Osteocyte (in vitro differentiated cells): ENCODE data around the gene RABL6. TPM values are rescaled to one million over a fixed set of nuclear protein-coding genes. Genes with fewer than 3 reads are reported as not detected.
"Not testable (repeated sequence)": the region's sequence is repeated elsewhere in the genome, so short reads cannot be mapped to it uniquely, and the experiment has no call there.

Source experiments
- DNase-seq: peaks from one replicate; pipeline ENCODE4 v3.0.0; 2021; ENCODE audit warnings: mixed read lengths; ENCODE audit not compliant: unreplicated experiment; ENCODE audit errors: extremely low spot score
- H3K27ac Mint-ChIP-seq: one replicate; pipeline ENCODE4 v1.8.0; 2021; ENCODE audit warnings: mild to moderate bottlenecking, mixed read lengths; ENCODE audit not compliant: unreplicated experiment
- H3K27me3 Mint-ChIP-seq: one replicate; pipeline ENCODE4 v1.8.0; 2021; ENCODE audit warnings: mixed read lengths; ENCODE audit not compliant: unreplicated experiment
- H3K36me3 Mint-ChIP-seq: one replicate; pipeline ENCODE4 v1.8.0; 2021; ENCODE audit warnings: mixed read lengths; ENCODE audit not compliant: unreplicated experiment
- H3K4me1 Mint-ChIP-seq: one replicate; pipeline ENCODE4 v1.8.0; 2021; ENCODE audit warnings: mixed read lengths; ENCODE audit not compliant: unreplicated experiment
- H3K4me3 Mint-ChIP-seq: one replicate; pipeline ENCODE4 v1.8.0; 2021; ENCODE audit warnings: mild to moderate bottlenecking, moderate library complexity, mixed read lengths; ENCODE audit not compliant: unreplicated experiment
- H3K9me3 Mint-ChIP-seq: one replicate; pipeline ENCODE4 v1.8.0; 2021; ENCODE audit warnings: mixed read lengths; ENCODE audit not compliant: unreplicated experiment
- CTCF ChIP-seq: fragments of 200-600 bp; sonication (generic); IDR thresholded peaks from 2 replicates; pipeline ENCODE4 v1.5.0; 2021; ENCODE audit warnings: antibody characterized with exemption, mild to moderate bottlenecking, moderate library complexity
- total RNA-seq: library from RNA; stranded (reverse); gene quantifications from 2 replicates; pipeline ENCODE4 v1.2.1, GENCODE V29; 2021

The RABL6 gene
- total RNA-seq, 1 donor from 2014 or later = 84.7 TPM

GRCh38 chr9:136794281-136794999 is 13.3 kb upstream of the RABL6 start:
- Mint-ChIP-seq H3K9me3 (no peaks in the 10 kb centered on the region), H3K27me3 (peaks cover 6% of the 10 kb centered on the region), H3K27ac (no peak overlapping the region), H3K4me3 (no peak overlapping the region), H3K4me1 (peaks cover 24% of the 10 kb centered on the region), H3K36me3 (no peaks in the 10 kb centered on the region)
- DNase-seq = no peak
- TF ChIP-seq CTCF = no peak

- H3K27me3 Mint-ChIP-seq = peaks cover 6% of the 10 kb centered on the region
- H3K36me3 Mint-ChIP-seq = no peaks in the 10 kb centered on the region
- H3K27ac Mint-ChIP-seq = no peak overlapping the region
- peaks cover 22% of the 10 kb centered on the region for H3K4me1 Mint-ChIP-seq
- no peak for DNase-seq
- no peak overlapping the region for H3K4me3 Mint-ChIP-seq
- H3K9me3 Mint-ChIP-seq = no peaks in the 10 kb centered on the region
- TF ChIP-seq CTCF = no peak
Measured at GRCh38 chr9:136795000-136795348, 12.8 kb upstream of the RABL6 start.

GRCh38 chr9:136796238-136796774 is 11.4 kb upstream of the RABL6 start, which contains the start of gene CCDC183:
Gene CCDC183 (plus strand): TSS chr9:136796338. CDS start chr9:136796398, 60 bp downstream.
- no peak within 1 kb of the TSS for H3K27ac Mint-ChIP-seq
- TF ChIP-seq CTCF = no peak
- no peak for DNase-seq
- H3K27me3 Mint-ChIP-seq = peaks cover 12% of the 10 kb centered on the region
- no peaks in the 10 kb centered on the region for H3K9me3 Mint-ChIP-seq
- no peaks in the 10 kb centered on the region for H3K36me3 Mint-ChIP-seq
- H3K4me1 Mint-ChIP-seq = peaks cover 27% of the 10 kb centered on the region
- peak within 1 kb of the TSS; percentile 10 for H3K4me3 Mint-ChIP-seq

GRCh38 chr9:136796775-136797347 is 10.9 kb upstream of the RABL6 start:
- not testable (repeated sequence) for H3K36me3 Mint-ChIP-seq, H3K4me3 Mint-ChIP-seq, H3K27ac Mint-ChIP-seq, DNase-seq, H3K9me3 Mint-ChIP-seq
- peaks cover 27% of the 10 kb centered on the region for H3K4me1 Mint-ChIP-seq
- H3K27me3 Mint-ChIP-seq = peaks cover 14% of the 10 kb centered on the region

- DNase-seq = no peak
- Mint-ChIP-seq H3K4me3 (no peak overlapping the region), H3K4me1 (peaks cover 24% of the 10 kb centered on the region), H3K36me3 (no peaks in the 10 kb centered on the region), H3K27me3 (peaks cover 19% of the 10 kb centered on the region), H3K27ac (no peak overlapping the region), H3K9me3 (no peaks in the 10 kb centered on the region)
- TF ChIP-seq CTCF = no peak
Measured at GRCh38 chr9:136798708-136799078, 9.1 kb upstream of the RABL6 start.
